ENCODE measurements around the gene MSL1.

DNA sequence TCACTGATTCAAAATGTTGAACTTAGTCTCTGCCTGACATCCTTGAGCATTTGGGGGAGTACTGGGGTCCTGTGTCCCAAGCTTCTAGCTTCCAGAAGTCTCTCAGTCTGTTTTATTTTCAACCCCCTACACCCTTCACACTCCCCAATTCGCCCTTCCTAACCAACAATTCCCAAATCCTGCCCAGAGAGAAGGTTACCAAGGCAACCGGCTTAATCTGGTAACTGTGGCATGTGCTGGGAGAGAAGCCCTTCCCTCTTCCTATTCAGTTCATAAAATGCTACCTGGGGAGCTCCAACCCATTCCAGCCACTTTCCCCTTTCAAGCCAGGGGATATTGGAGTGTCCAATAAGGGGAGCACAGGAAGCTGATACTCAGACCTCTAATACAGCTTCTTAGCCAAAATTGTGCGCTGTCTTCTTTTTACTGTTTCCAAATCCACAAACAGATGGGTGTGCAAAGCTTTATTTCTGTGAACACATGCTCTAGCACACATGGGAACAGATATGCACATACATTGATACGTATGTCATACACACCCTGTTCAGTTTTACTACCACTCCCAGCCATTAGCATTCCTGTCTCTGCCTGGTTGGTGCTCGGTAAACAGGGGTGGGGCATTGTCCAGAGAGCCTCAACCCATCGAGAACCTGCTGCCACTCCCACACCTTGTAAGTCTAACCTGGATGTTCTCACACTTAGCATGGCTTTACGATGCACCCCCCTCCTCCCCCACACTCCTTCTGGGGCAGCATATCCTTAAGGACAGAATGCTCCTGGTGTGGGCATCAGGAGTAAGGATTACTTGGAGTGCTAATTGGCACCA lies 54.4 kb downstream of the MSL1 start:
- TF ChIP-seq, protein P1, sequence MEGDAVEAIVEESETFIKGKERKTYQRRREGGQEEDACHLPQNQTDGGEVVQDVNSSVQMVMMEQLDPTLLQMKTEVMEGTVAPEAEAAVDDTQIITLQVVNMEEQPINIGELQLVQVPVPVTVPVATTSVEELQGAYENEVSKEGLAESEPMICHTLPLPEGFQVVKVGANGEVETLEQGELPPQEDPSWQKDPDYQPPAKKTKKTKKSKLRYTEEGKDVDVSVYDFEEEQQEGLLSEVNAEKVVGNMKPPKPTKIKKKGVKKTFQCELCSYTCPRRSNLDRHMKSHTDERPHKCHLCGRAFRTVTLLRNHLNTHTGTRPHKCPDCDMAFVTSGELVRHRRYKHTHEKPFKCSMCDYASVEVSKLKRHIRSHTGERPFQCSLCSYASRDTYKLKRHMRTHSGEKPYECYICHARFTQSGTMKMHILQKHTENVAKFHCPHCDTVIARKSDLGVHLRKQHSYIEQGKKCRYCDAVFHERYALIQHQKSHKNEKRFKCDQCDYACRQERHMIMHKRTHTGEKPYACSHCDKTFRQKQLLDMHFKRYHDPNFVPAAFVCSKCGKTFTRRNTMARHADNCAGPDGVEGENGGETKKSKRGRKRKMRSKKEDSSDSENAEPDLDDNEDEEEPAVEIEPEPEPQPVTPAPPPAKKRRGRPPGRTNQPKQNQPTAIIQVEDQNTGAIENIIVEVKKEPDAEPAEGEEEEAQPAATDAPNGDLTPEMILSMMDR (conservative IDR thresholded peaks at IDR 0.05 in 1 of 2, IDR thresholded peaks at IDR 0.05 in 1 of 2; ENCODE audit: extremely low read depth in 1 of 2, insufficient read depth in 1 of 2, low read depth in 1 of 2, low read length in 2 of 2), result no peak
- TF ChIP-seq EZH2 (IDR thresholded peaks at IDR 0.05; ENCODE audit: borderline replicate concordance, low read length), result no peak

Measured in mammary epithelial cell (primary cell).